Tibial nerve (tissue), 4 donors: ENCODE data around the gene CLSTN1. TPM values are rescaled to one million over a fixed set of nuclear protein-coding genes. Genes with fewer than 3 reads are reported as not detected.

Experiments used
- DNase-seq, 2 donors: peaks; one replicate each; pipeline ENCODE4 v3.0.0-alpha.2; 2019; ENCODE audit warnings: low spot score in 2 of 2
- H3K27ac ChIP-seq, 4 donors: fragments of 200-600 bp; sonication (generic) in 3 of 4; one replicate each; pipeline ENCODE4 v1.5.1; 2017 to 2019; ENCODE audit warnings: mild to moderate bottlenecking in 1 of 4
- H3K27me3 ChIP-seq, 2 donors: fragments of 200-600 bp; sonication (generic) in 1 of 2; one replicate each; pipeline versions ENCODE4 v1.5.1 to v1.6.0; 2017 to 2019
- H3K36me3 ChIP-seq, 3 donors: fragments of 200-600 bp; sonication (generic); one replicate each; pipeline ENCODE4 v1.5.1; 2018 to 2019
- H3K4me1 ChIP-seq, 4 donors: fragments of 200-600 bp; sonication (generic) in 3 of 4; one replicate each; pipeline ENCODE4 v1.5.1; 2017 to 2019
- H3K4me3 ChIP-seq, 4 donors: fragments of 200-600 bp; sonication (generic) in 3 of 4; one replicate each; pipeline ENCODE4 v1.5.1; 2017 to 2019; ENCODE audit warnings: mild to moderate bottlenecking in 1 of 4, moderate library complexity in 1 of 4
- H3K9me3 ChIP-seq, 4 donors: fragments of 200-600 bp; sonication (generic) in 3 of 4; one replicate each; pipeline ENCODE4 v1.5.1; 2017 to 2019
- CTCF ChIP-seq, 5 experiments: fragments of 200-600 bp in 3 of 5; fragments of 450-650 bp in 2 of 5; sonication (generic) in 3 of 5; IDR thresholded peaks; one replicate each; pipeline ENCODE4 v1.5.1; 2016 to 2019; ENCODE audit warnings: antibody characterized with exemption in 5 of 5, mild to moderate bottlenecking in 3 of 5, moderate library complexity in 2 of 5
- EP300 ChIP-seq, 2 donors: sonication (generic); formaldehyde crosslinking; IDR thresholded peaks; one replicate each; pipeline ENCODE4 v1.6.1; 2017; ENCODE audit warnings: antibody characterized with exemption in 2 of 2, mild to moderate bottlenecking in 1 of 2
- POLR2A ChIP-seq, 2 donors: fragments of 450-650 bp; IDR thresholded peaks; one replicate each; pipeline ENCODE4 v1.6.1; 2017; ENCODE audit warnings: antibody characterized with exemption in 2 of 2, mild to moderate bottlenecking in 2 of 2, moderate library complexity in 2 of 2
- WGBS, 2 donors: methylation state at CpG; one replicate each; pipeline ENCODE4 v1.1.5; 2018; 5-methylcytosine and 5-hydroxymethylcytosine counted together
- total RNA-seq, 4 donors: library from RNA; depleted of rRNA; stranded (reverse); fragments of >200 nt; gene quantifications; one replicate each; pipeline ENCODE4 v1.1.0, GENCODE V29; 2016

CLSTN1 gene
- total RNA-seq = 10 to 100 TPM; 60.9 to 90.6 (median 72.5) TPM

GRCh38 chr1:9823943-9824701 lies at the start of gene CLSTN1:
Gene CLSTN1 (minus strand): TSS chr1:9823965. CDS start chr1:9823733, 232 bp downstream.
- Histone ChIP-seq H3K4me1 (peaks cover 0 to 48% (median 25%) of the 10 kb centered on the region in 4 donors), H3K9me3 (no peaks in the 10 kb centered on the region), H3K36me3 (no peaks in the 10 kb centered on the region), H3K4me3 (peak within 1 kb of the TSS; percentile 81 to 91 (median 89)), H3K27ac (peak within 1 kb of the TSS; percentile 89 to 94 (median 92)), H3K27me3 (no peaks in the 10 kb centered on the region)
- DNase-seq = peak; percentile 75 to 78
- TF ChIP-seq EP300 (IDR thresholded peaks at IDR 0.05) = peak in 1 of 2 donors; percentile 56
- peak in 1 of 2 donors; percentile 7 for TF ChIP-seq POLR2A (IDR thresholded peaks at IDR 0.05)
- TF ChIP-seq CTCF (IDR thresholded peaks at IDR 0.05) = peak in 1 of 5 experiments; percentile 23
- WGBS, 2 donors = 0 to 1% methylated on average over 44 to 77 of the region's 93 CpGs

DNA sequence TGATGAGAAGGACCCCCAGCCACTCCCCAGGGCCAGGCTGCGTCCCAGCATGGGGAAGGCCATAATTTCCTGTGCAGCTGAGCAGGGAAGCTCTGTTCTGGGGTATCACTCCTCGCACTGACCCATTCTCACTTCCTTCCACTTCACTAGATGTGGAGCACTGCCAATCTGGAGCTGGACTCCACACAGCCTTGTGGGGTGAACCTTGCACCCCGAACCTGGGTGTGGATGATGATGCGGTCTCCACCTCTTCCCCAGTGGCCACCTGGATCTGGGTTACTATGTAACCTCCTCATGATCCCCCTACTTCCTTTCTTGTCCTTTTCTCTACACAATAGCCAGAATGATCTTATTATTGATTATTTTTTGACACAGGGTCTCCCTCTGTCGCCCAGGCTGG lies 49.6 kb upstream of the CLSTN1 start:
- 93 to 96% methylated on average over 5 of the region's 5 CpGs for WGBS, 2 donors
- Histone ChIP-seq H3K27me3 (no peaks in the 10 kb centered on the region), H3K4me1 (peaks cover 0 to 16% (median 4%) of the 10 kb centered on the region in 4 donors), H3K27ac (peak overlapping the region in 1 of 4 donors; percentile 67), H3K36me3 (peaks cover 0 to 46% (median 0%) of the 10 kb centered on the region in 3 donors), H3K4me3 (no peak overlapping the region), H3K9me3 (no peaks in the 10 kb centered on the region)
- no peak for TF ChIP-seq CTCF (IDR thresholded peaks at IDR 0.05)
- DNase-seq = no peak

GRCh38 chr1:9872430-9873165 lies 48.8 kb upstream of the CLSTN1 start:
- H3K27me3 ChIP-seq = no peaks in the 10 kb centered on the region
- no peak for TF ChIP-seq POLR2A (IDR thresholded peaks at IDR 0.05)
- no peak for TF ChIP-seq EP300 (IDR thresholded peaks at IDR 0.05)
- no peak for TF ChIP-seq CTCF (IDR thresholded peaks at IDR 0.05)
- peaks cover 0 to 48% (median 0%) of the 10 kb centered on the region in 3 donors for H3K36me3 ChIP-seq
- H3K9me3 ChIP-seq = no peaks in the 10 kb centered on the region
- 91% methylated on average over 10 to 11 of the region's 11 CpGs for WGBS, 2 donors
- H3K4me3 ChIP-seq = no peak overlapping the region
- no peak for DNase-seq
- H3K27ac ChIP-seq = peak overlapping the region in 1 of 4 donors; percentile 5
- H3K4me1 ChIP-seq = peaks cover 0 to 23% (median 4%) of the 10 kb centered on the region in 4 donors

DNA sequence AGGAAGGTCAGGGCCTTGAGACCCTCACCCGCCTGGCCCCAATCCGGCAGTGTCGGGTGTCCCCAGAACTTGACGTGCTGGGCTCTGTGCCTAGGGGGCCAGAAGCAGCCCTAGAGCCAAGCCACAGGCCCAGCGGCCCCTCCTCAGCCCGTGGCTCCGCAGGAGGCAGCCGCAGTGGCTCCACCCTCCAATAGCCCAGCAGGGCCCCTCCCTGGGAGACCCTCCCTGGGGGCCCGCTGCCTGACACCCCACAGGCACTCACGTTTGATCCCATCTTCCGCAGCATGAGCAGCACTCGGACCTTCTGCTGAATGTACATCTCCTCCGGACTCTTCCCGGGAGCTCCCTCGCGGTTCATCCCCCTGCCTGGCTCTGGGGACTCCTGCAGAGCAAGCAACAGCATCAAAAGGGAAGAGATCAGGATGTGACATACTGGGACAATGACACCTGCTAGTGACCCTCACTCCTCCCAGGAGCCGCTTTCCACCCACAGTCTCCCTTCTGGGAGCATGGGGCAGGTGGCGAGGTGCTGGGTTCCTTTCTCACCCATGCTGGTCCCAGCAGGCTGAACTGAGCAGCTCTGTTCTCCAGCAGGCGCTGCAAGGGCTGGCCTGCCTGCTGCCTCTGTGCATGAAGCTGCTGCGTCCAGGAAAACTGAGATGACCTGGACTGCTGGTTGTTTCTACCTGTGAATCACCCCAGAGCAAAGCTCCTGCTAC lies 48.1 kb upstream of the CLSTN1 start:
- no peak overlapping the region for H3K4me3 ChIP-seq
- no peak for DNase-seq
- 84 to 86% methylated on average over 16 to 19 of the region's 20 CpGs for WGBS, 2 donors
- H3K36me3 ChIP-seq = peaks cover 0 to 48% (median 0%) of the 10 kb centered on the region in 3 donors
- H3K9me3 ChIP-seq = no peaks in the 10 kb centered on the region
- H3K4me1 ChIP-seq = peaks cover 0 to 27% (median 4%) of the 10 kb centered on the region in 4 donors
- no peak overlapping the region for H3K27ac ChIP-seq
- no peak for TF ChIP-seq POLR2A (IDR thresholded peaks at IDR 0.05)
- TF ChIP-seq EP300 (IDR thresholded peaks at IDR 0.05) = no peak
- TF ChIP-seq CTCF (IDR thresholded peaks at IDR 0.05) = no peak
- no peaks in the 10 kb centered on the region for H3K27me3 ChIP-seq
